Progenitor cell of endocrine pancreas (in vitro differentiated cells): ENCODE results near the gene KLHL36. TPM values are rescaled to one million over a fixed set of nuclear protein-coding genes. Genes with fewer than 3 reads are reported as not detected.
A peak's percentile ranks its signal among the peaks of the same experiment; 100 is the strongest.
"Not testable (repeated sequence)": the region's sequence is repeated elsewhere in the genome, so short reads cannot be mapped to it uniquely, and the experiment has no call there.

ENCODE experiments used
- DNase-seq: peaks from one replicate; pipeline ENCODE4 v3.0.0; 2021; ENCODE audit warnings: low spot score; ENCODE audit not compliant: unreplicated experiment
- H3K27ac Mint-ChIP-seq: 2 replicates; pipeline ENCODE4 v1.8.0; 2021; ENCODE audit warnings: mild to moderate bottlenecking, moderate library complexity, mixed read lengths
- H3K27me3 Mint-ChIP-seq: 2 replicates; pipeline ENCODE4 v1.8.0; 2021; ENCODE audit warnings: mixed read lengths
- H3K36me3 Mint-ChIP-seq: 2 replicates; pipeline ENCODE4 v1.8.0; 2022; ENCODE audit warnings: mixed read lengths; ENCODE audit not compliant: insufficient read depth
- H3K4me1 Mint-ChIP-seq: 2 replicates; pipeline ENCODE4 v1.8.0; 2021; ENCODE audit warnings: low read depth, mixed read lengths
- H3K4me3 Mint-ChIP-seq: 2 replicates; pipeline ENCODE4 v1.8.0; 2021; ENCODE audit warnings: low read depth, mild to moderate bottlenecking, moderate library complexity, mixed read lengths
- H3K9me3 Mint-ChIP-seq: 2 replicates; pipeline ENCODE4 v1.8.0; 2021; ENCODE audit warnings: low read depth, mixed read lengths
- total RNA-seq: library from RNA; stranded (reverse); gene quantifications from 2 replicates; pipeline ENCODE4 v1.2.1, GENCODE V29; 2021
- TF ChIP-seq, protein P1 (sequence below): fragments of 200-600 bp; sonication (generic); IDR thresholded peaks from one replicate; pipeline ENCODE4 v1.5.0; 2021; ENCODE audit warnings: antibody characterized with exemption, mild to moderate bottlenecking; ENCODE audit not compliant: unreplicated experiment

The KLHL36 gene
- total RNA-seq, 1 donor from 2014 or later, result 43.2 TPM

- peaks cover 3% of the 10 kb centered on the region for H3K4me1 Mint-ChIP-seq
- H3K9me3 Mint-ChIP-seq, result no peaks in the 10 kb centered on the region
- no peak for DNase-seq
Measured at GRCh38 chr16:84685210-84685609, 36.9 kb downstream of the KLHL36 start.

DNA sequence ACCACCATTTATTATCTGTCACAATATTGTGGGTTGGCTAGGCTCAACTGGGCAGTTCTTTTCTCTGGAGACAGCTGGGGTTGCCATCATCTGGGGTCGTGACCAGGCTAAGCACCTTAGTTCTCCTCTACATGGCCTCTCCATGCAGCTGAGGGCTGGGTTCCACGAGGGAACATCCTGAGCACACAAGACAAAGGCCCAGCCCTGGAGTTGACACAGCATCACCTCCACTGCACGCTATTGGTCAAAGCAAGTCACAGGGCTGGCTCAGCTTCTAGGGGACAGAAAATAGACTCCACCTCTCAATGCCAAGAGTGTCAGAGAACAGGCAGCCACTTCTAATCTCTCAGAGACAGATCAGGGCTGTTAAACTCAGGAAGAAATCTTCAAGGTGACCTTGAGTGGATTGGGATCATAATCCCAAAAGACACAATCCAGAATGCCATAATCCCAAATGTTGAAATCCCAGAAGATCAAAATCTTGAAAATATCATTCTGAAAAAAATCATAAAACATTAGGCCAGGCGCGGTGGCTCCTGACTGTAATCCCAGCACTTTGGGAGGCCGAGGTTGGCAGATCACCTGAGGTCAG, 38.5 kb downstream of the KLHL36 start:
- Mint-ChIP-seq H3K36me3 (no peaks in the 10 kb centered on the region), H3K9me3 (no peaks in the 10 kb centered on the region), H3K27me3 (peaks cover 15% of the 10 kb centered on the region), H3K4me1 (peaks cover 15% of the 10 kb centered on the region), H3K4me3 (no peak overlapping the region), H3K27ac (no peak overlapping the region)
- TF ChIP-seq, protein P1, sequence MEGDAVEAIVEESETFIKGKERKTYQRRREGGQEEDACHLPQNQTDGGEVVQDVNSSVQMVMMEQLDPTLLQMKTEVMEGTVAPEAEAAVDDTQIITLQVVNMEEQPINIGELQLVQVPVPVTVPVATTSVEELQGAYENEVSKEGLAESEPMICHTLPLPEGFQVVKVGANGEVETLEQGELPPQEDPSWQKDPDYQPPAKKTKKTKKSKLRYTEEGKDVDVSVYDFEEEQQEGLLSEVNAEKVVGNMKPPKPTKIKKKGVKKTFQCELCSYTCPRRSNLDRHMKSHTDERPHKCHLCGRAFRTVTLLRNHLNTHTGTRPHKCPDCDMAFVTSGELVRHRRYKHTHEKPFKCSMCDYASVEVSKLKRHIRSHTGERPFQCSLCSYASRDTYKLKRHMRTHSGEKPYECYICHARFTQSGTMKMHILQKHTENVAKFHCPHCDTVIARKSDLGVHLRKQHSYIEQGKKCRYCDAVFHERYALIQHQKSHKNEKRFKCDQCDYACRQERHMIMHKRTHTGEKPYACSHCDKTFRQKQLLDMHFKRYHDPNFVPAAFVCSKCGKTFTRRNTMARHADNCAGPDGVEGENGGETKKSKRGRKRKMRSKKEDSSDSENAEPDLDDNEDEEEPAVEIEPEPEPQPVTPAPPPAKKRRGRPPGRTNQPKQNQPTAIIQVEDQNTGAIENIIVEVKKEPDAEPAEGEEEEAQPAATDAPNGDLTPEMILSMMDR, result no peak
- no peak for DNase-seq

More at GRCh38 chr16:84685210-84685609, 36.9 kb downstream of the KLHL36 start:
- H3K4me3 Mint-ChIP-seq, result no peak overlapping the region
- H3K27me3 Mint-ChIP-seq, result peaks cover 23% of the 10 kb centered on the region
- H3K27ac Mint-ChIP-seq, result peak overlapping the region; percentile 17
- TF ChIP-seq, protein P1, result no peak
- H3K36me3 Mint-ChIP-seq, result no peaks in the 10 kb centered on the region

DNA sequence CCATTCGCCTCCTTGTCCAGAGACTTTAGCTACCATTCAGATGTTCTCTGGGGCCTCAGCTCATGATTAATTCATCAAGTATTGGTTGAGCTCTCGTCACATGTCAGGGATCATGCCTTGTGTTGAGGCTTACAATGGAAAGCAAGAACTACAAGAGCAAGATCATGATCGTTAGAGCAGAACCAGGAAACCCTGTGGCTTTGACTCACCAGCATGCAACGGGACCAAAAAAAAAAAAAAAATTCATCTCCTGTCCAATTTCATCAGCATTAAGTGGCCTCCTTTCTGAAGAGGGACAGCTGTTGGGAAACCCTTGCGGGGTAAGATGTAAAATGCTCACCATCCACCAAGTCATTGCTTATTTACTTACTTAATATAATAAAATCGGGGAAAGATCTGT, 39.4 kb downstream of the KLHL36 start:
- TF ChIP-seq, protein P1, result no peak
- Mint-ChIP-seq H3K36me3 (no peaks in the 10 kb centered on the region), H3K9me3 (no peaks in the 10 kb centered on the region), H3K4me1 (peaks cover 15% of the 10 kb centered on the region), H3K4me3 (no peak overlapping the region), H3K27ac (no peak overlapping the region), H3K27me3 (peaks cover 15% of the 10 kb centered on the region)
- DNase-seq, result no peak

GRCh38 chr16:84688163-84688562, 39.9 kb downstream of the KLHL36 start:
- H3K9me3 Mint-ChIP-seq, H3K27ac Mint-ChIP-seq, H3K36me3 Mint-ChIP-seq, H3K4me3 Mint-ChIP-seq, DNase-seq: not testable (repeated sequence)
- peaks cover 15% of the 10 kb centered on the region for H3K4me1 Mint-ChIP-seq
- peaks cover 15% of the 10 kb centered on the region for H3K27me3 Mint-ChIP-seq

DNA sequence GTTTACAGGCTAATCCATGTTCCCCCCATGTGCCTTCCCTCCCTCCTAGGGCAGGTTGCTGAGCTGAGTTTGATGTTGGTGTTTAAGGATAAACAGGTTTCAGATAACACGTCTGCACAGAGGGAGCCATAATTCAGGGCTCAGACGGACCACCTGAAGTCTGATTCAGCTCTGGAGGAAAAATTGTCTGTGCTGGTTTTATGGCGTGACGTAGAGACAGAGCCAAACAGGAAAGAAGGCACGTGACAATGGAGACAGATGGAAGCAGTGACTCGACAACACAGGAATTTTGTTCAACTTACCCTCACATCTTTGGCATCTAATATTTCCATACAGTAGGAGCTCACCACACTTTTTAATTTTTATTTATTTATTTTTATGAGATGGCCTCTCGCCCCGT, 40.8 kb downstream of the KLHL36 start:
- no peak overlapping the region for H3K4me3 Mint-ChIP-seq
- no peak for DNase-seq
- H3K36me3 Mint-ChIP-seq, result no peaks in the 10 kb centered on the region
- TF ChIP-seq, protein P1, result no peak
- H3K27ac Mint-ChIP-seq, result peak overlapping the region; percentile 4
- peaks cover 15% of the 10 kb centered on the region for H3K4me1 Mint-ChIP-seq
- peaks cover 10% of the 10 kb centered on the region for H3K27me3 Mint-ChIP-seq
- no peaks in the 10 kb centered on the region for H3K9me3 Mint-ChIP-seq
